ENCODE results near the gene CREB3. TPM values are rescaled to one million over a fixed set of nuclear protein-coding genes. Genes with fewer than 3 reads are reported as not detected.

The CREB3 gene, protein sequence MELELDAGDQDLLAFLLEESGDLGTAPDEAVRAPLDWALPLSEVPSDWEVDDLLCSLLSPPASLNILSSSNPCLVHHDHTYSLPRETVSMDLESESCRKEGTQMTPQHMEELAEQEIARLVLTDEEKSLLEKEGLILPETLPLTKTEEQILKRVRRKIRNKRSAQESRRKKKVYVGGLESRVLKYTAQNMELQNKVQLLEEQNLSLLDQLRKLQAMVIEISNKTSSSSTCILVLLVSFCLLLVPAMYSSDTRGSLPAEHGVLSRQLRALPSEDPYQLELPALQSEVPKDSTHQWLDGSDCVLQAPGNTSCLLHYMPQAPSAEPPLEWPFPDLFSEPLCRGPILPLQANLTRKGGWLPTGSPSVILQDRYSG
- polyA plus RNA-seq (2011; rRNA removed) (33.3 and 36.0 TPM in 2 replicates), polyA plus RNA-seq (2017; fragmentation: RNase III; extraction: RNeasy Plus Mini Kit Qiagen cat#74134 plus additional on column Dnase treatment) (51.3 to 54.0 TPM (median 51.7 TPM) in 3 replicates), polyA minus RNA-seq (2011; rRNA and poly(A)+ RNA removed) (22.9 and 28.3 TPM in 2 replicates)
- polyA plus RNA-seq (2012; cell fraction: cytosol; rRNA removed), result 27.6 and 32.3 TPM in 2 replicates
- polyA plus RNA-seq (2012; cell fraction: nucleus; rRNA removed), result 25.8 and 30.9 TPM in 2 replicates

DNA sequence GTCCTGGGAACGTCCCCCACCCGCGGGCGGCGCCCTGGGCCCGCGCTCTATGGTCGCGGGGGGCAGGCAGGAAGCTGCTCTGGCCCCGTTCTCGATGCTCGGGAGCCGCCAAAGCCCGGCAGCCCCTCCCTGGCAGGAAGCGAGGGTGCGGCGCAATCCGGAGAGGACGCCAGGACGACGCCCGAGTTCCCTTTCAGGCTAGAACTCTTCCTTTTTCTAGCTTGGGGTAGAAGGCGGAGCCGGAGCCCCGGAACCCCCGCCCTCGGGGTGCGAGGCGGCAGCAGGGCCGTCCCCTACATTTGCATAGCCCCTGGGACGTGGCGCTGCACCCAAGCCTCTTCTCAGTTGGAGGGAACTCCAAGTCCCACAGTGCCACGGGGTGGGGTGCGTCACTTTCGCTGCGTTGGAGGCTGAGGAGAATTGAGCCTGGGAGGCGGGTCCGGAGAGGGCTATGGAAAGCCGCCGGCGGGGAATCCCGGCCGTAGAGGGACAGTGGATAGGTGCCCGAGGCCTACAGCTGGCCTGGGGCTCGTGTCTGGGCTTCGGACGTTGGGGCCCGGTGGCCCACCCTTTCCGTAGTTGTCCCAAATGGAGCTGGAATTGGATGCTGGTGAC, at the start of gene CREB3, which contains the start of gene TLN1:
CREB3 (plus strand) TSS at position 482 of the 615 bp plus-strand sequence; CDS start at position 589, 107 bp downstream.
TLN1 (minus strand) TSS at position 11 of the 615 bp plus-strand sequence. CDS start 6,501 bp downstream, outside the sequence.
- peaks cover 52% of the 10 kb centered on the region for H3K4me1 ChIP-seq
- ChIA-PET POLR2A (interaction anchor here (0.5 to 3.6 kb wide), 25 partner anchors 10 to 652 kb away, joined by 3 to 41 read pairs (median 5); partner anchors contain the start of genes ARHGEF39, CA9, CCDC107 and FANCG), CTCF (interaction anchor here (0.6 to 31.4 kb wide), 17 partner anchors 11 to 681 kb away, joined by 3 to 758 read pairs (median 5); partner anchors contain the start of genes ARHGEF39, ATOSB, CCDC107 and GBA2)
- peak within 1 kb of the TSS; percentile 76 for H3K4me2 ChIP-seq
- DNase-seq (ENCODE audit: low read depth in 1 of 2, low spot score in 1 of 2), result peak; percentile 98 to 99
- H3K27ac ChIP-seq, result peak within 1 kb of the TSS; percentile 95 to 96
- FAIRE-seq, result peak; percentile 49
- H3K9me3 ChIP-seq, result no peaks in the 10 kb centered on the region
- H3K4me3 ChIP-seq, result peak within 1 kb of the TSS; percentile 87
- WGBS (ENCODE audit: missing lambda C conversion rate), result 4% methylated on average over 14 of the region's 49 CpGs
- peak; percentile 82 to 93 for ATAC-seq
- TF ChIP-seq, protein P1, sequence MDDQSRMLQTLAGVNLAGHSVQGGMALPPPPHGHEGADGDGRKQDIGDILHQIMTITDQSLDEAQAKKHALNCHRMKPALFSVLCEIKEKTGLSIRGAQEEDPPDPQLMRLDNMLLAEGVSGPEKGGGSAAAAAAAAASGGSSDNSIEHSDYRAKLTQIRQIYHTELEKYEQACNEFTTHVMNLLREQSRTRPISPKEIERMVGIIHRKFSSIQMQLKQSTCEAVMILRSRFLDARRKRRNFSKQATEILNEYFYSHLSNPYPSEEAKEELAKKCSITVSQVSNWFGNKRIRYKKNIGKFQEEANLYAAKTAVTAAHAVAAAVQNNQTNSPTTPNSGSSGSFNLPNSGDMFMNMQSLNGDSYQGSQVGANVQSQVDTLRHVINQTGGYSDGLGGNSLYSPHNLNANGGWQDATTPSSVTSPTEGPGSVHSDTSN (IDR thresholded peaks at IDR 0.05), result peak; percentile 46; the same call in 1 of the 2 replicates
- TF ChIP-seq, protein P2, sequence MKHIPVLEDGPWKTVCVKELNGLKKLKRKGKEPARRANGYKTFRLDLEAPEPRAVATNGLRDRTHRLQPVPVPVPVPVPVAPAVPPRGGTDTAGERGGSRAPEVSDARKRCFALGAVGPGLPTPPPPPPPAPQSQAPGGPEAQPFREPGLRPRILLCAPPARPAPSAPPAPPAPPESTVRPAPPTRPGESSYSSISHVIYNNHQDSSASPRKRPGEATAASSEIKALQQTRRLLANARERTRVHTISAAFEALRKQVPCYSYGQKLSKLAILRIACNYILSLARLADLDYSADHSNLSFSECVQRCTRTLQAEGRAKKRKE (CRISPR knock-in tag; IDR thresholded peaks at IDR 0.05; ENCODE audit: low read depth), result no peak
- TF ChIP-seq POLR2A (IDR thresholded peaks at IDR 0.05; ENCODE audit: low read length) (peak; percentile 64), HOXB5 (CRISPR knock-in tag; IDR thresholded peaks at IDR 0.05) (0 out of 2 replicates have a peak, but pooled peaks have one; percentile 53), GATA3 (IDR thresholded peaks at IDR 0.05; ENCODE audit: borderline replicate concordance) (peak; percentile 42; the same call in 1 of the 2 replicates), SMC3 (IDR thresholded peaks at IDR 0.05) (peak; percentile 38; the same call in 1 of the 3 replicates), NPAS2 (CRISPR knock-in tag; IDR thresholded peaks at IDR 0.05; ENCODE audit: borderline replicate concordance) (no peak), ESRRA (IDR thresholded peaks at IDR 0.05; ENCODE audit: borderline replicate concordance, low read length) (no peak), CEBPB (IDR thresholded peaks at IDR 0.05) (peak in 1 of 2 experiments; percentile 21; a peak in 1 of 4 replicates), MAZ (IDR thresholded peaks at IDR 0.05; ENCODE audit: borderline replicate concordance, low read depth, low read length) (peak; percentile 96; the same call in 1 of the 2 replicates), FOSL2 (IDR thresholded peaks at IDR 0.05) (no peak), FOSL2 (CRISPR knock-in tag; IDR thresholded peaks at IDR 0.05) (peak; percentile 40; the same call in 1 of the 2 replicates), MYC (IDR thresholded peaks at IDR 0.05; ENCODE audit: borderline replicate concordance, low read length) (0 out of 2 replicates have a peak, but pooled peaks have one; percentile 61), JUN (IDR thresholded peaks at IDR 0.05) (peak; percentile 89 to 96), PHF8 (IDR thresholded peaks at IDR 0.05; ENCODE audit: borderline replicate concordance, low read depth) (0 out of 2 replicates have a peak, but pooled peaks have one; percentile 30), NR3C1 (IDR thresholded peaks at IDR 0.05) (no peak)
- TF ChIP-seq, protein P3, sequence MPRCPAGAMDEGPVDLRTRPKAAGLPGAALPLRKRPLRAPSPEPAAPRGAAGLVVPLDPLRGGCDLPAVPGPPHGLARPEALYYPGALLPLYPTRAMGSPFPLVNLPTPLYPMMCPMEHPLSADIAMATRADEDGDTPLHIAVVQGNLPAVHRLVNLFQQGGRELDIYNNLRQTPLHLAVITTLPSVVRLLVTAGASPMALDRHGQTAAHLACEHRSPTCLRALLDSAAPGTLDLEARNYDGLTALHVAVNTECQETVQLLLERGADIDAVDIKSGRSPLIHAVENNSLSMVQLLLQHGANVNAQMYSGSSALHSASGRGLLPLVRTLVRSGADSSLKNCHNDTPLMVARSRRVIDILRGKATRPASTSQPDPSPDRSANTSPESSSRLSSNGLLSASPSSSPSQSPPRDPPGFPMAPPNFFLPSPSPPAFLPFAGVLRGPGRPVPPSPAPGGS (IDR thresholded peaks at IDR 0.05), result peak; percentile 92; the same call in 2 of the 3 replicates
- TF ChIP-seq, protein P4, sequence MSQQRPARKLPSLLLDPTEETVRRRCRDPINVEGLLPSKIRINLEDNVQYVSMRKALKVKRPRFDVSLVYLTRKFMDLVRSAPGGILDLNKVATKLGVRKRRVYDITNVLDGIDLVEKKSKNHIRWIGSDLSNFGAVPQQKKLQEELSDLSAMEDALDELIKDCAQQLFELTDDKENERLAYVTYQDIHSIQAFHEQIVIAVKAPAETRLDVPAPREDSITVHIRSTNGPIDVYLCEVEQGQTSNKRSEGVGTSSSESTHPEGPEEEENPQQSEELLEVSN (IDR thresholded peaks at IDR 0.05; ENCODE audit: borderline replicate concordance, low read depth), result peak; percentile 36; the same call in 1 of the 2 replicates
- TF ChIP-seq, protein P5, sequence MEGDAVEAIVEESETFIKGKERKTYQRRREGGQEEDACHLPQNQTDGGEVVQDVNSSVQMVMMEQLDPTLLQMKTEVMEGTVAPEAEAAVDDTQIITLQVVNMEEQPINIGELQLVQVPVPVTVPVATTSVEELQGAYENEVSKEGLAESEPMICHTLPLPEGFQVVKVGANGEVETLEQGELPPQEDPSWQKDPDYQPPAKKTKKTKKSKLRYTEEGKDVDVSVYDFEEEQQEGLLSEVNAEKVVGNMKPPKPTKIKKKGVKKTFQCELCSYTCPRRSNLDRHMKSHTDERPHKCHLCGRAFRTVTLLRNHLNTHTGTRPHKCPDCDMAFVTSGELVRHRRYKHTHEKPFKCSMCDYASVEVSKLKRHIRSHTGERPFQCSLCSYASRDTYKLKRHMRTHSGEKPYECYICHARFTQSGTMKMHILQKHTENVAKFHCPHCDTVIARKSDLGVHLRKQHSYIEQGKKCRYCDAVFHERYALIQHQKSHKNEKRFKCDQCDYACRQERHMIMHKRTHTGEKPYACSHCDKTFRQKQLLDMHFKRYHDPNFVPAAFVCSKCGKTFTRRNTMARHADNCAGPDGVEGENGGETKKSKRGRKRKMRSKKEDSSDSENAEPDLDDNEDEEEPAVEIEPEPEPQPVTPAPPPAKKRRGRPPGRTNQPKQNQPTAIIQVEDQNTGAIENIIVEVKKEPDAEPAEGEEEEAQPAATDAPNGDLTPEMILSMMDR (IDR thresholded peaks at IDR 0.05), result peak; percentile 40
- TF ChIP-seq, protein P6, sequence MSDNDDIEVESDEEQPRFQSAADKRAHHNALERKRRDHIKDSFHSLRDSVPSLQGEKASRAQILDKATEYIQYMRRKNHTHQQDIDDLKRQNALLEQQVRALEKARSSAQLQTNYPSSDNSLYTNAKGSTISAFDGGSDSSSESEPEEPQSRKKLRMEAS (IDR thresholded peaks at IDR 0.05), result peak; percentile 83

All from A549 (cell line).